GM19395 (cell line): ENCODE data around the gene EHBP1.

Experiments used
- ATAC-seq: cut with Tn5 transposase; IDR thresholded peaks from one replicate; pipeline ENCODE4 v1.9.1; 2021; ENCODE audit warnings: mild to moderate bottlenecking, moderate library complexity; ENCODE audit not compliant: unreplicated experiment

Gene EHBP1

DNA sequence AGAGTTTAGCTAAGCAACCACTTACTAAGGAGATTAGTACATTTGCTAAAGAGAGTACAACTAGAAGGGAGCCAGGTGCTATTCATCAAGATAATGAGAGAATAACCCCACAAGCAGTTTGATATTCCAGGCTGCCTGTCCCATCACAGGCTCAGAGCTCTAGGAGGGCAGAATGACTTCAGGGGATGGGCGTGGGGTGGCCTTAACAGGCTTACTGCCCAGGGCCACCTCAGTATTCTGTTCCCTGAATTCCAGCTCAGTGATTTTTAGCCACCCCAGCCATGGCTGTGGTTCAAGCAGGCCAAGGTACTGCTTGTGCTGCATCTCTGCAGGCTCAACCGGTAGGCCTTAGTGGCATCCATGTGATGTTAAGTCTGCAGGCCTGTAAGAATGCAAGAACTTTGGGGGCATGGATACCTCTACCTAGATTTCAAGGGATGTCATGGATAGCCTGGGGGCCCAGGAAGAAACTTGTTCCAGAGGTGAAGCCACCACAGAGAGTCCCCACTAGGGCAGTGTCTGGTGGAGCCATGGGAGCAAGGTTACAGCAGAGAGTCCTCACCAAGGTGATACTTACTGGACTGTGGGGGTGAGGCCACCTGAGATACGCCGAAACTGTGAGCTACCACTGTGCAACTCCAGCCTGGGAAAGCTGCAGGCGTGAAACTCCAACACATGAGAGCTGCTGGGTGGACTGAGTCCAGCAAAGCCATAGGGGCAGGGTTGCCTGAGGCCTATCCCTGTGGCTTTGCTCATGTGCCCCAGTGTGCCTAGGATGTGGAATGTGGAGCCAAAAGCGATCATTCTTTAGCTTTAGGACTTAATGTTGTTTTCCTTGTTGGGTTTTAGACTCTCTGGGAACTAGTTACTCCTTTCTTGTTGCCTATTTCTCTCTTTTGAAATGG is 107.7 kb downstream of the EHBP1 start:
- ATAC-seq, result no peak

DNA sequence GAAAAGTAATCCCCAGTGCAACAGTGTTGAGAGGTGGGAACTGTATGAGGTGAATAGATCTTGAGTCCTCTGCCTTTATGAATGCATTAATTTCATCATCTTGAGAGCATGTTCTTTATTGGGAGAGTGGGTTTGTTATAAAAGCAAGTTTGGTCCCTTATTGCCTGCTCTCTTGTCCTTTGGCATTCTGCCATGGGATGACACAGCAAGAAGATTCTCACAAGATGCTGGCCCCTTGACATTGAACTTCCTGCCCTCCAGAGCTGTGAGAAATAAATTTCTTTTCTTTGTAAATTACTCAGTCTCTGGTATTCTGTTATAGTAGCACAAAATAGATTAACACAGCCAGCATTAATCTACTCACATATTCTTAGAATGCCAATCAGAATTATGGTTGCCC is 108.6 kb downstream of the EHBP1 start:
- ATAC-seq, result no peak

DNA sequence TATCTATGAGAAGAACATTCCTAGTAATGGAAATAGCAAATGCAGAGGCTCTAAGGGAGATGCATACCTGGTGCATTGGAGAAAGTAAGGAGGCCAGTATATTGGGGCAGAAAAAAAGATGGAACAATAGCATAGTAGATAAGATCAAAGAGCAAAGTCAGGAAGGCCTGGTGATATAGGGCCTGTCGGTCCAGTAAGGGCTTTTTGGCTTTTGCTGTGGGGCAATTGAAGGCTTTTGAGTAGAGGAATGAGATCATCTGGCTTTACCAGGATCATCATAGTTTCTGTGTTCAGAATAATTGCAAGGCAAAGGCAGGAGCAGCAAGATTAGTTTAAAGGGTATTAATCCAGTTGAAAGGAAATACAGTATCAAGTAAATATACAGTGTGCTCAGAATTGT is 111.8 kb downstream of the EHBP1 start:
- ATAC-seq, result no peak

DNA sequence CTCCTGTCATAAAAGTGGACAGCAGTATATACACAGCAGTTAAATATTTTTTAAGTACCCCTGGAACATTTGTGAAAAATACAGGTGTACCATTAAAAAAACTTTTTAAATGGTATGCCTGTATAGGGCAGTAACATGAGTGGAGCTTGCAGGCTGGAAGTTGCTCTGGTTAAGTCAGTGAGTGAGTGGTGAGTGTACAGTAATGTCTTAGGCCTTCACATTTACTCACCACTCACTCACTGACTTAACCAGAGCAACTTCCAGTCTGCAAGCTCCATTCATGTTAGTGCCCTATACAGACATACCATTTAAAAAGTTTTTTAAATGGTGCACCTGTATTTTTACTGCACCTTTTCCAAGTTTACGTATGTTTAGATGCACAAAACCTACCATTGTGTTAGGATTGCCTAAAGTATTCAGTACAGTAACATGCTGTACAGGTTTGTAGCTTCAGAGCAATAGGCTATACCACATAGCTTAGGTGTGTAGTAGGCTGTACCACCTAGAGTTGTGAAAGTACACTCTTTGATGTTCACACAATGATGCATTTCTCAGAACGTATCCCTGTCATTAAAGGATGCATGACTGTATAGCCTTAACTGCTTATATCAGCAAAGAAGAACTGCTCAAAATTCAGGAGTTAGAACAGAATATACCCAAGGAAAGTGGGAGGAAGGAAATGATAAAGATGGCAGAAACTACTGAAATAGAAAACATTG is 112.6 kb downstream of the EHBP1 start:
- ATAC-seq, result no peak

DNA sequence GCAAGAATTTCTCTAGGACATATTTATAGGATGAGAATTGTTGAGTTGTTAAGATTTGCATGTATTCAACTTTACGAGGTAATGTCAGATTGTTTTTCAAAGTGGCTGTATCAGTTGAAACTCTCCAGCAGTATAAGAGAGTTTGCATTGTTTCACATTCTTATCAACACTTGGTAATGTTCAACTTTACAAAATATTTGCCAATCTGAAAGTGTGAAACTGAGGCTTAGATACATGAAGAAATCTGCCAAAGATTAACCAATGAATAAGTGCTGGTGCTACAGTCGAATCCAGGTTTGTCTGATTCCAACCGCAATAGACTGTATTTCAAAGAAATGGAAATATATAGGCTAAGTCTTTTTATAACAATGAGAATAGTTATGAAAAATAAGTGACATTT is 117.0 kb downstream of the EHBP1 start:
- no peak for ATAC-seq

DNA sequence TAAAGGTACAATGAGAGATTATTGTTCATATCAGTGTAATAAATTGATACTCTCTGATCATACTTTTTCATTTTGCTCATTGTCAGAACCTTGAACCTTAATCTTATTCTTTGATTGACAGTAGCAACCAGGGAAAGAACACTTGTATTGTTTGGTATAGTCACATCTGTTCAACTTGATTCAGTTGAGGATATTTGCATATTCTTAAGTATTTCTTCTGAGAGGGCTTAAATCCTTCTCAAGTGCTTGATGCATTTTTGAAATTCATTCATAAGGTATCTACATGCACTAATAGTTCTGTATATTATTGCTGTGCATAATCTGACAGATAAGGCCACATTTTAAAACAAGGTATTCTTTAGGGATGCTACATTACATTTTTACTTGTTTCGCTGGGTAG is 118.9 kb downstream of the EHBP1 start:
- ATAC-seq, result no peak

DNA sequence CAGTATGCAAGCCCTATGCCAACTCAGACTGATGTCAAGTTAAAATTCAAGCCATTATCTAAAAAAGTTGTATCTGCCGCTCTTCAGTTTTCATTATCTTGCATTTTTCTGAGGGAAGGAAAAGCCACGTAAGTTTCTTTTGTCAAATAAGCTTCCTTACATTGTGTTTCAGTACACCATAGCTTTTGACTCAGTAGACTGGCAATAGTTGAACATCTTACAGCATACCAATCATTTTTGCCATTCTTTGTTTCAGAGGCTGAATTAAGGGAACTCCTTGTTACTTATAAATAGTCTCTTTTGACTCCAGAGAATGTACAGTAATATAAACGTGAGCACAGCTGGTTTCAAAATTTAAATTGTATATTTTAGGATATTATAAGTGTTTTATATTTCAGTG is 120.6 kb downstream of the EHBP1 start:
- no peak for ATAC-seq

DNA sequence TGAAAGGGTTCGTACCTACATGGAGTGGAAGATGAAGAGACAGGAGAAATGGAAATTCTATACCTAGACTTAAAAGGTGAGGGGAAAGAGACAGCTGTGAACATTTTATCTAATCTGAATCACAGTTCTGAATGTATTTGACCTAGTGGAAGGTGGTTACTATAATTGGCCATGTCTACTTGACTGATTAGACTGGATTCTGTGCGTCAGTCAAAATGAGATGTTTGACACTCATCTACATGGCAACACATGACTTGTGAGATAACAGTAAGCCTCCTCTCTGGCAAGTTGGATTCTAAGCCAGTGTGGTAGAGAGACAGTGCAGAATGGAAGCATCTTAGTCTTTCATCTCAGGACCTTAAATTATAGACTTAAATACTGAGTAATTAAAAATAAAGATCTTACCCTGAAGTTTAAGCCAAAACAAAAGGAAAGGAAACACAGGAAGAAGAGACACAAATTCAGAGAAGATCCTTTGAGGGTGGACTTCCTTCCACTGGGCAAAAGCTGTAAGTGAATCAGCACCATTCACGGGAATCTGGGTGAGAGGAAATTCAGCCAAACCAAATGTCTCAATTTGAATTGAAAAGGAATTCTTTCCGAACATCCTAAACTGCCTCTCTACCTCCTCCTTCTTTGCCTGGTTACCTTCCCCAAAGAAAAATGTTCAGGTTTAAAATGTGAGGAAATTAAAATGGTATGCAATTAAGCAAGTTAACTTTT is 121.6 kb downstream of the EHBP1 start:
- no peak for ATAC-seq

DNA sequence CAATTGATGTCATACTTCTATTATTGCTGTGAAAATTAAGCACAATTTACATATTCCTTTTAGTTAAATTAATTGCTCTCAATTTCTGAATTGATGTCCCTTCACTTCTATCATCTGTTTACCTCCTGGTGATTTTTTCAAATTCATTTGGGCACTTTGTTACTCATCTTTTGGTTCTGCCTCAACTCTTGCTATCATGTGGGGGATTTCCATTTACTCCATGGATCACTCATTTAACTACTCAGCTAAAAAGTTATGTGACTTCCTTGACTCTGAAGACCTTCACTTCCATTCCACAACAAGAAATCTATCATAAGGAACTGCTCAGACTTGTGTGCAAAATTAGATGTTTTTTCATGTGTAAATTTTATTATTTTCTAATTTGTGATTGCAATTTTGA is 126.2 kb downstream of the EHBP1 start:
- ATAC-seq, result no peak

DNA sequence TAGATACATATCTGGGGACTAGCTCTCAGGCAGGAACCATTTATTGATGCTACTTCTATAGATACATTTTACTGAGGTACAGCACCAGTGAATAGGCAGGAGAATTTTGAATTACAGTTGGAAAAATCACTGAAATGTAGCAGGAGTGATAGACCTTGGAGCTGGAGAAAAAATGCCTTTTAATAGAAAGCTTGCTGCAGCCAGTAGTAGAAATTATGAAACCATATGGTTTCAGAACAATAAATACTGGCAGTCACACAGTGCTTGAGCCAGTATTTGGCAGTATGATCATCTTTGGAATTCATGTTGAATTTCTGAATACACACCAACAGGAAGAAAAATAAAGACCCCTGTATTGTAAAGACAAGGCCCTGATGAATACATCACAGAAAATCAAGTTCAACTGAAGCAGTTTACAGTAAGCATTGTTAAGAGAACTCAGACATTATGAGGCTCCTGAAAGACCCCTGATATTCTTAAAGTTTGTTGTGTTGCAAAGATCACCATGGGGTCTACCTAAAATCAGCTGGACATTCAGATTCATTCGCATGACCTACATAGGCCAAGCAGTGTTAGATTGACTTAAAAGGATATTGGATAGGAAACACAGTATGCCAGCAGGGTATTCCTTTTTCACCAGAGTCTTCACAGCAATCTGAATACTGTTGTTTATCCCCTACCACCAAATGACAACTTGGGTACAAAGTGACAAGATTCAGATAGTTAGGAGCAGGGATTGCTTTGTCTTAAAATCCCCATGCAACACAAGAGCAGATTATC is 139.0 kb downstream of the EHBP1 start:
- ATAC-seq, result no peak

DNA sequence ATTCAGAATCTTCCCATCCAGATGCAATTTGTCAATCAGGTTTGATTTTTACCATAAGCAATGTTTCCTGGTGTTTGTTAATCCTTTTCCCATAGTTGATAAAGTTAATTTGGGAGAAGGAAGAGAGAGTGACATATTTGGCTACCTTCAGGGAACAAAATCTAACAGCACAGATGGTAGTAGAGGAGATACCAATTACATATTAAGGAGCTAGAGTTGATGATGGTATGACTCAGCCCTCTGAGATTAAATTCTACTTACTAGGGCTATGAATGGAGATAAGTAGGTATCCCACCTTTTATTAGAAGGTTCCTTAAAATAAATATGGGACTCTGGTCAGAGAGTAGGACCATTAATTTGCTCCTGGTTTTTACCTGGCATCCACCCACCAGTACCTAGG is 139.7 kb downstream of the EHBP1 start:
- no peak for ATAC-seq

DNA sequence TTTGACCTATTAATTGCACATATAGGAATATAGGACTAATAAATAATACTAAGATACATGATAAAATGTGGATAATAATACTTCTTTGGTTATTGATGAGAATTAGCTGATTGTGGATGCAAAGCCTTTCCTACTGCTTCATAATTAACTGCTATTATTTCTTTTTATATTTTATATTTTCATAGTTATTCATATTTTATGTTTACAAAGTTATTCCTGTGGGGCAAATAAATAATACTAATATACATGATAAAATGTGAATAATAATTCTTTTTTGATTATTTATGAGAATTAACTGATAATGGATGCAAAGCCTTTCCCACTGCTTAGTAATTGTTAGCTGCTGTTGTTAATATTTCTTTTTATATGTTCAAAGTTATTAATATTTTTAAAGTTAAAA is 146.7 kb downstream of the EHBP1 start:
- ATAC-seq, result no peak

DNA sequence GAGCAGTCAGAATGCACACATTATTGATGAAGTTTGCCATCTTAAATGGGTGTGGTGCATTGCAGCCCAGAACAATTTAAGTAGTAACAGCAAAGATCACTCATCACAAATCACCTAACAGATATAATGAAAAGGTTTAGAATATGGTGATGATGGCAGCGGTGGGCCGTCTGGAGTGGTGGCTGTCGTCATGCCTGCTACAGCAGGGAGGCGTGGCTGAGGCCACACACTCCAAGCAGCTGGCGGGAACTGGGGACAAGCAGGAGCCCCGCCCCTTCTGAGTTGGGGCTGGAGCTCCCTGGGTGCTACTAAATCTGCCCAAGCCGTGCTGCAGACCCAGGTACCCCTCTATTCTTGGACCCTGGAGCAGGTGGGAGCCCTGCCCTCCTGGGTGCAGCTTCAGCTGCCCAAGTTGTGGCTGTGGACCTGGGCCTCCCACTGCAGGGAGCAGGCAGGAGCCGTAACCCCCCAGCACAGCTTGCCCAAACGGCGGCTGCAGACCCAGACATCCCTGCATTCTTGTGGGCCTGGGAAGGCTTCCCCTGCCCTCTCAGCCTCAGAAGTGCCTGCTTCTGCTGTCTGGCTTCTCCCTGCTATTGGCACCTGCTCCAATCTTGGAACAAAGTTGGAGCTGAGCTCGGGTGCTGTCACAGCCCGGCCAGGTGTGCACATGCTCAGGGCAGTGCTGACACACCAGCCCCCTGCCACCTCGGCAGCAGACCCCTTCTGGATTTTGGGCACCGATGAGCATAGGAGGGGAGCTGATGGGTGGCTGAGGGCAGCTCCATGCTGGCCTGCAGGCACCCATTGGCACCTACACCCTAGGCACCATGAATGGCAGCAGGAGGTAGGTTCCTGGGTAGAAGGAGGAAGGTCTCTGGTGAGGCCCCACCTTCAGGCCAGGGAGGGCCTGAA is 149.3 kb downstream of the EHBP1 start:
- ATAC-seq, result no peak

DNA sequence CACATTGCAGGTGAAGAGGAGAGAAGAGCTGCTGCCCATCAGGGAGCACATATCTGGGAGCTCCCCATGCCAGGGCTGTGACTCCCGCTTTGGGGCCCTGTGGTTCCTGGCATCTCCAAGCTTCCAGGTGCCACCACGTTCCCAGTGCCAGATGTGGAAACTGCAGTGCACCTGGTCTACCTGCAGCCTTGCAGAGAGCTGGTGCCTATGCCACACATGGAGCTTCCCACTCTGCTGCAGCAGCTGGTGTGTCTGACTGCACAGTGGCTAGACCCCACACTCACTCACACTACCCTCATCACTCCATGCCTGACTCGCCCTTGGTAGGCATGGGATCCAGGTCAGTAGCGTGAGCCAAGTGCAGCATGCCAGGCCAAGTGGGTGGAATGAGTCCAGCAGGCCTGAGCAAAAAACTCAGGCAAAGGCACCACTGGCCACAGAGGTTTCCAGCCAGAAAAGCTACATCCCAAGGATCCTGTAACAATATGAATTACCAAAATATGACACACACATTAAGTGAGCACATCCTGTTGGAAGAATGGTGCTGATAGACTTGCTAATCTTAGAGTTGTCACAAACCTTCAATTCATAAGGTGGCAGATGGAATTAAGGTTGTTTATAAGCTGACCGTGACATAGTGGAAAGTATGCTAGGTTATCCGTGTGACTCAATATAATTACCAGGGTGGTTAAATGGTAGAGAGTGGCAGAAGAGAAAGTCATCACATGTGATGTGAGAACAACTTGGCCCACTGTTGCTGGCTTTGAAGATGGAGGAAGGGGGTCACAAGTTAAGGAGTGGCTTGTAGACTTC is 150.9 kb downstream of the EHBP1 start:
- ATAC-seq, result no peak

DNA sequence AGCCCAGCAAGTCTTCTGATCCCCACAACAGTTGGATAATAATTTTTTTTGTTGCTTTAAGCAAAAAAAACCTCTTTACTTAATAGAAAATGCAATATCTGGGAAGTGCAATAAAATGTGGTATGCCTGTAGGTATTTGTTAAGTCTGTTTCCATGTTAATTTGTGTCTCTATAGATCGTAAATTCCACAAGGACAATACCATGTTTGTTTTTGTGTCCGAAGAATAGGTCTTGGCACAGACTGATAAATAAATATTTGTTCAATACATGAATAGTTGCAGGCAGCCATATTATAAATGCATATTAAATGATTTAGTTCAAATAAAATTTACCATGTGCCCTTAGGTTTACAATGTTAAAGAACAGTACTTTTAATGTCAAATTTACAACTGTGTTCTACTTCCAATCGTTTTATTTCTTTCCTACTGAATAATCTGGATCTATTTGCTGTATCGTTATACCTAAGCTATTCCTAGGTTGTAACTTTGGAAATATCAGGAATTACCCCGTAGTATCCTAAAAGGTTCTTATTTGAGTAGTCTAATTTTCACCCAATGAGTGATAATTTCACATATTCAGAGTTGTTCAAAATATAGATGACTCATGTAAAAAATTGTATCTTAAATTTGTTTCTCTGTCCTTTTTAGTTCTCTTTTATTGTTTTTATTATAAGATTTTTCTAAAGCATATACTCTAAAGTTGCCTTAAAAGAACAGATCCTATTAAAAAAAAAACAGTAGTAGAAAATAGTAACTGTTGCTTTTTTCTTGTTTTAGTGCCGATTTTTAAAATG is 151.8 kb downstream of the EHBP1 start:
- ATAC-seq, result no peak

DNA sequence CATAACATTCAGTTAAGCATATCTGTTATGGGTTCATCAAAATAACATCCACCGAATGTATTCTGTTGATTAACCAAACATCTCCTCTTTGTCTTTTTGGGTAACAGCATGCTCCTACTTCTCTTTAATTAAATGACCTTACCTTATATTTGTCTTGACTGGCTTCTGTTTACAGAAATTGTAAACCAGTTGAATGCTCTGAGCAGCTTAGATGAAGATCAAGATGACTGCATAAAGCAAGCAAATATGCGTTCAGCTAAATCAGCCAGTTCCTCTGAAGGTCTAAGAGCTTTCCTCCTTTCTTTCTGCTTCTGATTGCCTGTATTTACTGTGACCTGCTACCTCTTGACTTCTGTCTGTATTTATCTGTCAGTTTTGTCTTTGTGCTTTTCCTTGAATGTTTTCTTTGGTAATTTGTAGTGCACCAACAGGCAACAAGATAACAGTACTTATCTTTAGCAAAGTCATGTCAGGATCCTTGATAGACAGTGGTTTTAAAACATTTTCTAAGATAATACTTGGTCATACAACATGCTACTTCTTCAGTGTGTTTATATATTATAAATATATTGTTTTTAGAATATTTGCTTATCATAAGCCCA is 152.8 kb downstream of the EHBP1 start:
- no peak for ATAC-seq

DNA sequence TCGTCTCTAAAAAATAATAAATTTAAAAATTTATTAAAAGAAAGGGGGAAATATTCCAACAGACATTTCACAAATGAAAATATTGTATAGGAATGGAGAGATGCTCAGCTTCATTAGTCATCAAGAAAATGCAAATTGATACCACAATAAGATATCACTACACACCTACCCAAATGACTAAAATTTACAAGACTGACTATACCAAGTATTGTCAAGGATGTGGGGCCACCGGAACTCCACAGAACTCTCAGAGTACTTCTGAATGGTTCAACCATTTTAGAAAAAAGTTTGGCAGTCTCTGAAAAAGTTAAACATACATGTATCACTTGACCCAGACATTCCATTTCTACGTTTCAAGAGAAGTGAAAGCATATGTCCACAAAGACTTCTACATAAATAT is 163.4 kb downstream of the EHBP1 start:
- ATAC-seq, result no peak

DNA sequence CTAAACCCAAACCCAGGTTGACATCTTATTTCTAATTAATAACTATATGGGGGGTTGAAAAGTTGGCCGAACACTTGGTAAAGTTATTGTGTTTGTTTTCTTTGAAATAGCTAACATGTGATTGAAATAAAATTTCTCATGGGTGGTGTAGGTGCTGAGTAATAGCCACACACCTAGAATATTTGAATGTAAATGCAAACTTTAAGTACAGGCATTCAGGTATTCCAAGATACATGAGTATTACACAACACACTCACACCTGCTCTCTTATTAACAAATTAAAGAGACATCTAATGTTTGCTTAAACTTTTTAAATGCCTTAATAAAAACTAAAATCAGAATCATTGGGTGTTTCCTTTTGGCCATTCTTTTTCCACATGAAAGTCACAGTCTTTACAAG is 165.5 kb downstream of the EHBP1 start:
- no peak for ATAC-seq
